ENCODE results near the gene TMEM8B.

Gene TMEM8B

GRCh38 chr9:35840881-35841644 is 12.0 kb downstream of the TMEM8B start:
- DNase-seq = no peak

- no peak for DNase-seq
Measured at GRCh38 chr9:35841645-35841900, 12.5 kb downstream of the TMEM8B start.

- DNase-seq = no peak
Measured at GRCh38 chr9:35842020-35842745, 13.2 kb downstream of the TMEM8B start.

GRCh38 chr9:35842795-35843194 is 13.8 kb downstream of the TMEM8B start:
- DNase-seq = no peak

GRCh38 chr9:35844628-35845270 is 15.7 kb downstream of the TMEM8B start:
- DNase-seq = no peak

- no peak for DNase-seq
Measured at GRCh38 chr9:35845824-35846771, 17.1 kb downstream of the TMEM8B start.

- no peak for DNase-seq
Measured at GRCh38 chr9:35847792-35848572, 19.0 kb downstream of the TMEM8B start.

GRCh38 chr9:35852267-35852815 is 23.3 kb downstream of the TMEM8B start:
- no peak for DNase-seq

- no peak for DNase-seq
Measured at GRCh38 chr9:35852876-35853865, 24.1 kb downstream of the TMEM8B start.

GRCh38 chr9:35854091-35854762 is 25.2 kb downstream of the TMEM8B start:
- DNase-seq = no peak

GRCh38 chr9:35856206-35856605 is 27.2 kb downstream of the TMEM8B start:
- DNase-seq = no peak

- DNase-seq = no peak
Measured at GRCh38 chr9:35856882-35857281, 27.9 kb downstream of the TMEM8B start.

- no peak for DNase-seq
Measured at GRCh38 chr9:35858458-35858857, 29.4 kb downstream of the TMEM8B start.

- DNase-seq = peak; percentile 62
Measured at GRCh38 chr9:35859310-35859989, 30.4 kb downstream of the TMEM8B start.

- DNase-seq = no peak
Measured at GRCh38 chr9:35859990-35860339, 30.9 kb downstream of the TMEM8B start.

GRCh38 chr9:35861161-35861897 is 32.3 kb downstream of the TMEM8B start:
- DNase-seq = no peak

- DNase-seq = no peak
Measured at GRCh38 chr9:35862328-35862727, 33.3 kb downstream of the TMEM8B start.

- DNase-seq = no peak
Measured at GRCh38 chr9:35863583-35863982, 34.6 kb downstream of the TMEM8B start.
